ENCODE measurements around the gene ZBTB2. TPM values are rescaled to one million over a fixed set of nuclear protein-coding genes. Genes with fewer than 3 reads are reported as not detected.

Gene ZBTB2
- total and polyA plus RNA-seq, 2 of the 4 experiments (the other 2 are of a cell fraction) = 11.8 to 17.7 TPM

GRCh38 chr6:151388997-151389617 is 2.3 kb downstream of the ZBTB2 start:
- H3K36me3 ChIP-seq (ENCODE audit: control insufficient read depth, insufficient read depth, low read length) = no peaks in the 10 kb centered on the region

More at GRCh38 chr6:151388997-151389617, 2.3 kb downstream of the ZBTB2 start:
- Histone ChIP-seq H2AK9ac (replicated peaks; ENCODE audit: low read depth, low read length, poor library complexity) (peak overlapping the region; percentile 99), H4K5ac (ENCODE audit: low read depth, low read length) (peak overlapping the region; percentile 86), H3K27ac (ENCODE audit: insufficient read depth, low read length) (peak overlapping the region; percentile 92), H4K20me1 (ENCODE audit: insufficient read depth, low read length) (peaks cover 25% of the 10 kb centered on the region), H3K27me3 (ENCODE audit: control insufficient read depth, insufficient read depth, low read length) (no peaks in the 10 kb centered on the region), H2AK5ac (ENCODE audit: low read depth, low read length) (peak overlapping the region; percentile 91), H3K4me2 (ENCODE audit: low read depth, low read length) (peak overlapping the region; percentile 84), H2BK20ac (ENCODE audit: low read depth, low read length) (peak overlapping the region; percentile 43), H4K8ac (ENCODE audit: low read depth in 2 of 2, low read length in 2 of 2) (peak overlapping the region; percentile 35 to 90), H3K14ac (replicated peaks; ENCODE audit: low read depth, low read length) (peak overlapping the region; percentile 98), H4K91ac (ENCODE audit: insufficient read depth, low read depth, low read length) (peak overlapping the region; percentile 92), H3K79me1 (ENCODE audit: low read depth in 1 of 2, low read length in 2 of 2) (peaks cover 25 to 59% of the 10 kb centered on the region in 2 experiments), H3K4me1 (ENCODE audit: control insufficient read depth, insufficient read depth, low read length) (peaks cover 7% of the 10 kb centered on the region), H3K4ac (ENCODE audit: low read depth, low read length) (peak overlapping the region; percentile 95), H2BK15ac (ENCODE audit: low read depth, low read length) (peak overlapping the region; percentile 84; the same call in 1 of the 3 replicates), H2BK120ac (ENCODE audit: low read depth, low read length) (peak overlapping the region; percentile 58), H3K18ac (ENCODE audit: low read depth, low read length) (peak overlapping the region; percentile 43), H3K23ac (ENCODE audit: low read depth, low read length) (peak overlapping the region; percentile 80), H3K4me3 (ENCODE audit: insufficient read depth, low read depth, low read length) (peak overlapping the region; percentile 69), H3K9me1 (ENCODE audit: insufficient read depth, low read length) (0 out of 2 replicates have a peak, but pooled peaks cover 12% of the 10 kb centered on the region), H3K56ac (ENCODE audit: extremely low read depth, insufficient read depth, low read length) (peak overlapping the region; percentile 100), H3K9ac (ENCODE audit: low read depth, low read length) (peak overlapping the region; percentile 69), H3K9me3 (ENCODE audit: control insufficient read depth, insufficient read depth, low read length) (no peaks in the 10 kb centered on the region), H2BK5ac (ENCODE audit: low read depth, low read length, poor library complexity, severe bottlenecking) (peak overlapping the region; percentile 90), H2AFZ (replicated peaks; ENCODE audit: low read length, poor library complexity) (peak overlapping the region; percentile 94)
- ChIA-PET POLR2A (ENCODE audit: unreplicated experiment) (no interaction called here), CTCF (no interaction called here)
- DNase-seq (no peak), ATAC-seq (ENCODE audit: low read depth) (no peak)
- dilution Hi-C loops (cut with HindIII; ENCODE audit: low sequenced_read_pairs, unreplicated experiment) = no loop called here
- TF ChIP-seq BHLHE40 (IDR thresholded peaks at IDR 0.05; ENCODE audit: low read depth, low read length) (no peak), RFX5 (IDR thresholded peaks at IDR 0.05; ENCODE audit: low read depth, low read length) (no peak), MXI1 (IDR thresholded peaks at IDR 0.05; ENCODE audit: borderline replicate concordance, low read depth, low read length) (no peak), POLR2A (IDR thresholded peaks at IDR 0.05; ENCODE audit: low read depth, low read length) (no peak), FOS (IDR thresholded peaks at IDR 0.05; ENCODE audit: low read depth, low read length) (no peak), CEBPB (IDR thresholded peaks at IDR 0.05; ENCODE audit: low read depth, low read length) (no peak), ELK1 (IDR thresholded peaks at IDR 0.05; ENCODE audit: borderline replicate concordance, low read depth, low read length) (no peak), NFE2L2 (IDR thresholded peaks at IDR 0.05; ENCODE audit: low read depth, low read length) (no peak), CTCF (conservative IDR thresholded peaks at IDR 0.05; ENCODE audit: low read depth, low read length) (no peak), RCOR1 (IDR thresholded peaks at IDR 0.05; ENCODE audit: insufficient replicate concordance, low read length) (no peak)
- TF ChIP-seq, protein P1, sequence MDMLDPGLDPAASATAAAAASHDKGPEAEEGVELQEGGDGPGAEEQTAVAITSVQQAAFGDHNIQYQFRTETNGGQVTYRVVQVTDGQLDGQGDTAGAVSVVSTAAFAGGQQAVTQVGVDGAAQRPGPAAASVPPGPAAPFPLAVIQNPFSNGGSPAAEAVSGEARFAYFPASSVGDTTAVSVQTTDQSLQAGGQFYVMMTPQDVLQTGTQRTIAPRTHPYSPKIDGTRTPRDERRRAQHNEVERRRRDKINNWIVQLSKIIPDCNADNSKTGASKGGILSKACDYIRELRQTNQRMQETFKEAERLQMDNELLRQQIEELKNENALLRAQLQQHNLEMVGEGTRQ (IDR thresholded peaks at IDR 0.05; ENCODE audit: low read depth, low read length) = no peak
- BruUV-seq (replicated peaks) = TSS peak; percentile 57
- intact Hi-C loops (cut with micrococcal nuclease) = no loop called here
- in situ Hi-C loops (cut with MboI; ENCODE audit: low sequenced_read_pairs) = no loop called here
- WGBS, 2 experiments (ENCODE audit: extremely low coverage in 2 of 2, insufficient read length in 1 of 2) = 0% methylated on average over 1 of the region's 12 CpGs; no CpG with 5 or more reads in 1 of the 2 experiments

Data from IMR-90 (cell line).